ENCODE data around the gene PEAR1.

The PEAR1 gene, protein sequence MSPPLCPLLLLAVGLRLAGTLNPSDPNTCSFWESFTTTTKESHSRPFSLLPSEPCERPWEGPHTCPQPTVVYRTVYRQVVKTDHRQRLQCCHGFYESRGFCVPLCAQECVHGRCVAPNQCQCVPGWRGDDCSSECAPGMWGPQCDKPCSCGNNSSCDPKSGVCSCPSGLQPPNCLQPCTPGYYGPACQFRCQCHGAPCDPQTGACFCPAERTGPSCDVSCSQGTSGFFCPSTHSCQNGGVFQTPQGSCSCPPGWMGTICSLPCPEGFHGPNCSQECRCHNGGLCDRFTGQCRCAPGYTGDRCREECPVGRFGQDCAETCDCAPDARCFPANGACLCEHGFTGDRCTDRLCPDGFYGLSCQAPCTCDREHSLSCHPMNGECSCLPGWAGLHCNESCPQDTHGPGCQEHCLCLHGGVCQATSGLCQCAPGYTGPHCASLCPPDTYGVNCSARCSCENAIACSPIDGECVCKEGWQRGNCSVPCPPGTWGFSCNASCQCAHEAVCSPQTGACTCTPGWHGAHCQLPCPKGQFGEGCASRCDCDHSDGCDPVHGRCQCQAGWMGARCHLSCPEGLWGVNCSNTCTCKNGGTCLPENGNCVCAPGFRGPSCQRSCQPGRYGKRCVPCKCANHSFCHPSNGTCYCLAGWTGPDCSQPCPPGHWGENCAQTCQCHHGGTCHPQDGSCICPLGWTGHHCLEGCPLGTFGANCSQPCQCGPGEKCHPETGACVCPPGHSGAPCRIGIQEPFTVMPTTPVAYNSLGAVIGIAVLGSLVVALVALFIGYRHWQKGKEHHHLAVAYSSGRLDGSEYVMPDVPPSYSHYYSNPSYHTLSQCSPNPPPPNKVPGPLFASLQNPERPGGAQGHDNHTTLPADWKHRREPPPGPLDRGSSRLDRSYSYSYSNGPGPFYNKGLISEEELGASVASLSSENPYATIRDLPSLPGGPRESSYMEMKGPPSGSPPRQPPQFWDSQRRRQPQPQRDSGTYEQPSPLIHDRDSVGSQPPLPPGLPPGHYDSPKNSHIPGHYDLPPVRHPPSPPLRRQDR

DNA sequence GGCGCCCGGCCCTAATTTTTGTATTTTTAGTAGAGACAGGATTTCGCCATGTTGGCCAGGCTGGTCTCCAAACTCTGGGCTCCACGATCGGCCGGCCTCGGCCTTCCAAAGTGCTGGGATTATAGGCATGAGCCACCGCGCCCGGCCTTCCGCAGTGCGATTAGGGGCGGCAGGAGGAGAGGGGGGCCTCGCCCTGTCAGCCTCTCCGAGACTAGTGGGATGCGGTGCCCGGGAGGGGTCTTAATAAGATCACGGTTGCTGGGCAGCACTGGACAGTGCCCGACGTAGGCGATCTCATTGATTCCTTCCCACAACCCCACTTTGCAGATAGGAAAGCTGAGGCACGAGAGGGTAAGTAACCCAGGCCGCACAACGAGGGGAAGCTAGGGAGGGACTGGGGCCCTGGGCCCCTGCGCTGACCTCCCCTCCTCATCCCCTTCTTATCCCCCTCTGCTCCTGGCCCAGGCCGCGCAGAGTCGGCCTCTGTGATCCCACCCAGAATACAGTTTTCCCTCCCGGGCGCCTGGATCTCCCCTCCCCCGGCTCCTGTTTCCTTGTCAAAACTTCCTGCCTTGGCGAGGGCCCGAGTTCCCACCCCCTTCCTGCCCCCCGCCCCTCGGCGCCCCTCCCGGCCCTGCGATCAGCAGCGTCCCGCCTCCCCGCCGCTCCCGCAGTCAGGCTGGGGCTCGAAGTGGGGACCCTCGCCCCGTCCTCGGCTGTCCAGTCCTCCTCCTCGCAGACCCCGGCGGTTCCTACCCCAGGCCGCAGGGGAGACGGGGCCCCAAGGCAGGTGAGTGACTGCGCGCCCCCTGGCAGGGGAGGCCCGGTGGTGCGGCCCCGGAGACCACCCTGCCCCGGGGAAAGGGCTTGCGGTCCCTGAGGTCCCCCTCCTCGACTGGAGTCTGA is at the start of gene PEAR1:
TSS of gene PEAR1 (plus strand) at position 671 of the 906 bp plus-strand sequence. CDS start 10,209 bp downstream, outside the sequence.
- H3K4me3 ChIP-seq (ENCODE audit: low read depth, low read length) = no peak within 1 kb of the TSS
- no peak for TF ChIP-seq CTCF (IDR thresholded peaks at IDR 0.05; ENCODE audit: low read depth, low read length, missing control alignments)
- no peak for DNase-seq (ENCODE audit: low read depth)

- no peak for TF ChIP-seq CTCF (IDR thresholded peaks at IDR 0.05; ENCODE audit: low read depth, low read length, missing control alignments)
- no peak for DNase-seq (ENCODE audit: low read depth)
- H3K4me3 ChIP-seq (ENCODE audit: low read depth, low read length) = no peak overlapping the region
Observed at GRCh38 chr1:156844102-156844501, 49.4 kb upstream of the PEAR1 start.

- no peak for TF ChIP-seq CTCF (IDR thresholded peaks at IDR 0.05; ENCODE audit: low read depth, low read length, missing control alignments)
- no peak overlapping the region for H3K4me3 ChIP-seq (ENCODE audit: low read depth, low read length)
- DNase-seq (ENCODE audit: low read depth) = no peak
Observed at GRCh38 chr1:156844638-156845037, 48.9 kb upstream of the PEAR1 start.

DNA sequence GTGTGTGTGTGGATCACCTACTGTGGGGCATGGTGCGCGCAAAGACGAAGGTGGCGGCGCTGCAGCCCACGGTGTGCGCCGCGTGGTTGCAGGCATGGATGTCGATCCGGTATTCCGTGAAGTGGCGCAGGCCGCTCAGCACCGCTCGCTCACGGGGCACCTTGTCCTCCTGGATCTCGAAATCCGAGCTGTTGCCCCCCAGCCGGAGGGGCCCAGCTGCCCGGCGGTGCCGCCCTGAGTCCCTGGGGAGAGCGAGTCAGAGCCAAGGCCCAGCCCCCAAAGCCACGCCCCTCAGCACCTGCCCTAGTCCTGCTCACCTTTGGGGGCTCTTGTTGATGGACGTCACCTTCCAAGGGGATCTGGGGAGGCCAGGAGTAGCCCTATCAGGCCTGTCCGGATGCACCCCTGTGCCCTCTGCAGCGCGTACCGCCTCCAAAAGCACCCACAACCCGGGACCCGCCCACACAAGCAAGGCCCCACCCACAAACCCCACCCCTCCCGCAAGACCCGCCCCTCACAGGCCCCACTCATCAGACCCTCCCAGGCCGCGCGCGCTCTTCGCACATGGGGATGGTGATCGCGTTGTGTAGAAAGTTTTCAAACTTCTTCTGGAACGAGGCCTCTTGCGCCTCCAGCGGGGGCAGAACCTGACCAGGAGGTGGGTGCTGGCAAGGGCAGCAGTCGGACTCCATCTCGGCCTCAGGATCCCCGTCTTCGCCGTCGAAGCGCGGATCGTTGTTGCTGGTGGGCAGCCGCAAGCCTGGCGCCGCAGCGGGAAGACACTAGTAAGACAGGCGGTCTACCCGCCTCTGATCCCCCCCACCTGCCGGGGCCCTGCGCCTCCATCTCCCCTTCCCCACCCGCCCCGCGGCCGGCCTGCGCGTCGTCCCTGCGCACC is 48.2 kb upstream of the PEAR1 start:
- DNase-seq (ENCODE audit: low read depth) = no peak
- TF ChIP-seq CTCF (IDR thresholded peaks at IDR 0.05; ENCODE audit: low read depth, low read length, missing control alignments) = no peak
- no peak overlapping the region for H3K4me3 ChIP-seq (ENCODE audit: low read depth, low read length)

- H3K4me3 ChIP-seq (ENCODE audit: low read depth, low read length) = no peak overlapping the region
- no peak for DNase-seq (ENCODE audit: low read depth)
- TF ChIP-seq CTCF (IDR thresholded peaks at IDR 0.05; ENCODE audit: low read depth, low read length, missing control alignments) = no peak
Observed at GRCh38 chr1:156845953-156846545, 47.5 kb upstream of the PEAR1 start.

Data from GM12864 (cell line).